GM12892 (cell line): ENCODE data around the gene SPSB3.

ENCODE experiments used
- POLR2A ChIP-seq: IDR thresholded peaks from 2 replicates; pipeline ENCODE4 v1.6.1; 2011; ENCODE audit warnings: low read depth, low read length, control low read depth
- POLR2AphosphoS5 ChIP-seq: IDR thresholded peaks from 2 replicates; pipeline ENCODE4 v1.6.1; 2011; ENCODE audit warnings: low read depth, low read length, control low read depth

GRCh38 chr16:1766231-1766630 is 16.1 kb downstream of the SPSB3 start:
- TF ChIP-seq POLR2A, result no peak
- no peak for TF ChIP-seq POLR2AphosphoS5
